Hepatocyte (in vitro differentiated cells): ENCODE data around the gene PRSS27.

ENCODE experiments used
- EZH2 ChIP-seq: fragments of 200-600 bp; sonication (generic); IDR thresholded peaks from 2 replicates; pipeline ENCODE4 v1.6.1; 2016; ENCODE audit warnings: antibody characterized with exemption, mild to moderate bottlenecking, borderline replicate concordance
- TF ChIP-seq, protein P1 (sequence below): fragments of 200-600 bp; sonication (generic); IDR thresholded peaks from 2 replicates; pipeline ENCODE4 v1.5.1; 2016; ENCODE audit warnings: antibody characterized with exemption, mild to moderate bottlenecking; ENCODE audit not compliant: poor library complexity

DNA sequence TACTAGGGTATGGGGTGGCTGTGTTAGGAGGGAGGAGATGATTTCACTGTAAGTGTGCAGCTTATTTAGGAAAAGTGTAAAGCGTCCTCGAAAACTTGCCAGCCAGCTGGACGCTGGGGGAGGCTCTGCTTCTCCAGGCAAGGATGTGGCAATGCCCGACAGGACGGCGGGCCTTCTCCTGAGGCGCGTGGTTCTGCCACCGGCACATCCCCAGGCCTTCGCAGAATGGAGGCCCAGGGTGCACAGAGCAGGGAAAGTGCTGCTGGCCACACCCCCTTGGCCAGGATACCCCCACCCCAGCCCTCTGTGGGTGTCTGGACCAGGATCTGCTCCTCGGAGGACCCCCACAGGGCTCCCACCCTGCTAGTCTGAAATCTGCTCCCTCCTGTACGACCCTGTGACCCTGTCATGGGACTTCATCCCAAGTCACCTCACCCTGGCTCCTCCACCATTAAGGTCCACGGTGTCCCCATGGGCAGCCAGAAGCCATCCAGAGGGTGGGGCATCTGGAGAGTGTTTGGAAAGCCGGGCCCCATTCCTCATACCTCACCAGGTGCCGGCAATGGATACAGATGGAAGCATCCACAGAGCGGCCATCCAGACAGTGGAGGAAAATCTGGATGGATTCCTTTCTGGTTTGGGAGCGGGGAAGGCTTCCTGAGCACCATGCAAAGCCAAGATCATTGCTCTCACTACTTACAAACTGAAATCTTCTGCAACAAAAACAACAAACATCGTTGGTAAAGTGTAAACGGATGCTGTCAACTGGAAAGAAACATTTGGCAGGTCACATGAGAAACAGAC is 23.2 kb upstream of the PRSS27 start:
- TF ChIP-seq, protein P1, sequence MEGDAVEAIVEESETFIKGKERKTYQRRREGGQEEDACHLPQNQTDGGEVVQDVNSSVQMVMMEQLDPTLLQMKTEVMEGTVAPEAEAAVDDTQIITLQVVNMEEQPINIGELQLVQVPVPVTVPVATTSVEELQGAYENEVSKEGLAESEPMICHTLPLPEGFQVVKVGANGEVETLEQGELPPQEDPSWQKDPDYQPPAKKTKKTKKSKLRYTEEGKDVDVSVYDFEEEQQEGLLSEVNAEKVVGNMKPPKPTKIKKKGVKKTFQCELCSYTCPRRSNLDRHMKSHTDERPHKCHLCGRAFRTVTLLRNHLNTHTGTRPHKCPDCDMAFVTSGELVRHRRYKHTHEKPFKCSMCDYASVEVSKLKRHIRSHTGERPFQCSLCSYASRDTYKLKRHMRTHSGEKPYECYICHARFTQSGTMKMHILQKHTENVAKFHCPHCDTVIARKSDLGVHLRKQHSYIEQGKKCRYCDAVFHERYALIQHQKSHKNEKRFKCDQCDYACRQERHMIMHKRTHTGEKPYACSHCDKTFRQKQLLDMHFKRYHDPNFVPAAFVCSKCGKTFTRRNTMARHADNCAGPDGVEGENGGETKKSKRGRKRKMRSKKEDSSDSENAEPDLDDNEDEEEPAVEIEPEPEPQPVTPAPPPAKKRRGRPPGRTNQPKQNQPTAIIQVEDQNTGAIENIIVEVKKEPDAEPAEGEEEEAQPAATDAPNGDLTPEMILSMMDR, result no peak
- no peak for TF ChIP-seq EZH2
